Measurements from ENCODE around the gene SPAG4.

The SPAG4 gene

DNA sequence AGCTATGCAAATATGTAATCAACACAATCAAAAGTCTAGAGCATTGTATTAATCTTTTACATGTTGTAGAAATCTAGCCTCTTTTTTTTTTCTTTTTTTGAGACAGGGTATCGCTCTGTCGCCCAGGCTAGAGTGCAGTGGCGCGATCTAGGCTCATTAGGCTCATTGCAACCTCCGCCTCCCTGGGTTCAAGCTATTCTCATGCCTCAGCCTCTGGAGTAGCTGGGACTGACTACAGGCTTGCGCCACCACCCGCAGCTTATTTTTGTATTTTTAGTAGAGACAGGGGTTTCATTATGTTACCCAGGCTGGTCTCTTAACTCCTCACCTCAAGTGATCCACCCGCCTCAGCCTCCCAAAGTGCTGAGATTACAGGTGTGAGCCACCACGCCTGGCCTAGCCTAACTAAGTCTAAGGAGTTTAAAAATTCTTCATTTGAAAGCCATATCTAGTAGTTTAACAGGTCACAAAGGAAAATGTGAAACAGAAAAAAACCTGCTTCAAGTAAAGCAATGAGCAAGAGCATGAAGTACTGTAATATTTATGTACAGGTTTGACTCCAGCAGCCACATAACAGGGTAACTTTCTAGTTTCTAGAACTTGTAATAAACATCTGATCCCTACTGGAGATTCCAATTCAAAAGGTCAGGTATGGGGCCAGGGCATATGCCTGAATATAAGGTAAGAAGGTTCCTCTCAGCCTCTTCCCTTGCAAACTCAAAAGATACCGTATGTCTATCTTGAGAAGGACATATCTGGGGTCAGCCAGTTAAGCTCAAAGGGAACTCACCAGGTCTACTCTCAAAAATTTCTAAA is 44.7 kb downstream of the SPAG4 start:
- DNase-seq: peak; percentile 16 to 22

DNA sequence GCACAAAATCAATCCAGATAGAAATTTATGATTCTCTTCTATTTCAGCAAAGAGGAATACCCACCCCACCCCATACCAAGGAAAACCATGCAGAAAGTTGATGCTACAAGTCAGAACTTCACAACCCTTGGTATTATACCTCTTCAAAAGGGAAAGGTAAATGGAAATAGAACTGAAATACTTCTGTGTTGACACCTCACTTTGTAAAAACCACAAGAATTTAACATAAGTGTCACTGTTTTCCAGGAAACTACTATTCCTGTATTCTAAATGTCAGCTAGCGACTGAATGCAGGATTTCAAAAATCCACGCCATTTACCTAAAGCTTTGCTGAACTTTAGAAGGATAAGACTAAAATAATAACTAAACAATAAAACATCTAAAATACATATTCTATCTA is 45.4 kb downstream of the SPAG4 start:
- no peak for DNase-seq

DNA sequence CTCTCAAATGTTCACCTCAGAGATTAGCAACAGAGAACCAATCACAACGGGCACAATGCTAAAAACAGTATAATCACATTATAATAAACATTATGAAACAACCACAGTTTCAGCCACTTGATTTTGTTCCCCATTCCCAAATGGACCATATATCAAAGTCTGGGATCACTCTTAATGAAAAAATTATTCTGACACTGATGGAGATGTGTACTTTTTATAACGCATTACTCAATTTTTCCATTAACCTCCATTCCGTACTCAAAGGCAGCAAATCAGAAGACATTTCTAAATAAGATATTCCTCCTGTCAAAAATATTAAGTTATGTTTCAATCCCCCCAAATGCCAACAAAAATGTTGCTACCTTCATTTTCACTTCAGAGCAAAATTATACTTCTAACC is 46.3 kb downstream of the SPAG4 start:
- no peak for DNase-seq

DNA sequence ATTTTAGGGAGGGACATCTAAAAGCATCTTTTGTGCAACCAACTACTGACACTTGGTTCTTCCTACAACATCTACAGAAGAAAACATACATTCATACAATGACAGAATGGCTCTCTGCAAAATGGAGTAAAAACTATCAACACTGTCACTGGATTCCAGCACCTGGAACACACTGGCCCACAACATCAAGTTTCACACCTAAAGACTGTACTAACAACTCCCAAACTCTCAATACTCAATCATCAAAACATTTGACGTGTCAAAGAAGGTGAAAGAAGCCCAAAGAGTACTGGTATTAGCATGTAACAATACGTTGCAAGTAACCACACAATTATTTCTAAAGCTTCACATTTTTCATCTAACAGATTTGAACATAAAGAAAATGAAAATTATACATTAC is 46.9 kb downstream of the SPAG4 start:
- DNase-seq: no peak

DNA sequence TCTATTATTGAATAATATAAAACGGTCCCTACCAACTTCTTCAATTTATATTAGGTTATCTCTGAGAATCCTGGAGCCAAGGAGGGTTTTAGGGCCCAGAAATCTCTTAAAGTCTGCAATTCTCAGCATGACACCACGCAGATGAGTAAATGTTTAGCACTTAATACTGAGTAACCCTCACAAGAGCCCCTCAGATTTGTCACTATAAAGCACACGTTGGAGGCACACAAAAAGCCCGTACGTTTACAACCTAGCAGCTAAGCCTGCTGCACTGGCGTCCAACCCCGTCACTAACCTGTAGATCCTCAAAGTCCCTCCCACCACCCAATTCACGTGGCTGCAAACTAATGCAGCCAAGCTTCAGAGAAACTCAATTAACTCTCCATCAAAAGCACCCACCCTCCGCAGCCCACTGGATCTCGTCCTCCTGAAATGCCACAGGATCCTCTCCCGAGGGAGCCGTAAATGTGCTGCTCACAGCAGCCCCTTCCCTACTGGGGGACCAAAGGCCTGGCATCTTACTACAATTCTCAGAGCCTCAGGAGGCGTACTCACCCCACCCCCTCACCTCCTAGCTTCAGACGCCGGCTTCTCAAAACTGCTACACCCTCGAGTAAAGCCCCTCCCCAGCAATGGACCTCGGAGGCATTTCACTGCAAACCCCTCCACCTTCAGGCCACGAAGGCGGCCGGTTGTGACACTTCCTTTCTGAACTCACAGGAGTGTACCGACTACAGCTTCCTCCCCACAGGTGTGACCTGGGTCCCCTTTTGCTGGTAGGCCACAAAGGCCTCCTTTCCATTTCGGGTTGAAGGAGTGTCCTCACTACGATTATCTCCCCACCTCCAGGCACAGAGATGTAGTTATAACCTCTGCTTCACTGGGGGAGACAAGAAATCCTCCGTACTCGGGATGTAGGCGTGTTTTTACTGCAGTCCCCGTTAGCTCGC is 48.2 kb downstream of the SPAG4 start:
- peak; percentile 45 for DNase-seq

DNA sequence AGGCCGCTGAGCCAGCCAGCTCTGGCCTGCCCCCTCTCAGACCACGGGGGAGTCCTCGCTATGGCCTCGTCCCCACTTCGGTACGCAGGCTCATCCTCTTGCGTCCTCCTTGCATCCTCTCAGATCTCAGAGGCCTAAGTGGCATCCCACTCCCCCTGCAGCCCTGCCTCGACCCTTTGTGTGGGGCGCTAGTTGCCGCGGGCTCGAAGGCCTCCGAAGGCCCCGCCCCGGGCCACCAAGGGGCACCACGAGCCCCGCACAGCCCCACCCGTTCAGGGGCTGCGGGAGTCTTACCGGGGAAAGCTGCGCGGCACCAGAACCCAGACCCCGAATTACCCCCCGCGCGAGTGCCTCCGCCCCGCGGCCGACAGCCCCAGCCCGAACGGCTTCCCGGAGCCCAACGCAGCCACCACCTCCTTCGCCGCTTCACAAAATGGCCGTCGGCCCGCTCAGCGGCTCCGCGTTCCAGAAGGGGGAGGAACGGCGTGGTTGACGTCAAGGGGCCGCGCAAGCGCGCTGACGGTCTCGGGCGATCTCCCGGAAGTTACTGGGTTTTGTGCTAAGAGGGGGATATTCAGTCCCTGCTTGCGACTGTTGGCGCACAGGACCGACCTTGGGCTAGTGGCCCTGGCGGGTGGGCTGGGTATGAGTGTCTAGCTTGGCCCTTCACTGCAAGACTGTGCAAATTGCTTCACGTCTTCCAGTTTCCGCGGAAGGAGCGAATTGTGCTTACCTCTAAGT is 49.0 kb downstream of the SPAG4 start, which contains the start of the genes CPNE1 and RBM12:
Gene CPNE1 (minus strand): TSS at position 435 of the 741 bp plus-strand sequence. CDS start 31,977 bp downstream, outside the sequence.
Gene RBM12 (minus strand): TSS at position 435 of the 741 bp plus-strand sequence. CDS start 9,578 bp downstream, outside the sequence.
- peak; percentile 88 for DNase-seq

DNA sequence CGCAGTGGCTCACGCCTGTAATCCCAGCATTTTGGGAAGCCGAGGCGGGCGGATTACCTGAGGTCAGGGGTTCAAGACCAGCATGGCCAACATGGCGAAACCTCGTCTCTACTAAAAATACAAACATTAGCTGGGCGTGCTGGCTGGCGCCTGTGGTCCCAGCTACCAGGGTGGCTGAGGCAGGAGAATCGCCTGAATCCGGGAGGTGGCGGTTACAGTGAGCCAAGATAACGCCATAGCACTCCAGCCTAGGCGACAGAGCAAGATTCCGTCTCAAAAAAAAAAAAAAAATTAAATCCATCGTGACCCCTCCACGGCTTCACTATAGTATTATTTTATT is 50.3 kb downstream of the SPAG4 start:
- no peak for DNase-seq

DNA sequence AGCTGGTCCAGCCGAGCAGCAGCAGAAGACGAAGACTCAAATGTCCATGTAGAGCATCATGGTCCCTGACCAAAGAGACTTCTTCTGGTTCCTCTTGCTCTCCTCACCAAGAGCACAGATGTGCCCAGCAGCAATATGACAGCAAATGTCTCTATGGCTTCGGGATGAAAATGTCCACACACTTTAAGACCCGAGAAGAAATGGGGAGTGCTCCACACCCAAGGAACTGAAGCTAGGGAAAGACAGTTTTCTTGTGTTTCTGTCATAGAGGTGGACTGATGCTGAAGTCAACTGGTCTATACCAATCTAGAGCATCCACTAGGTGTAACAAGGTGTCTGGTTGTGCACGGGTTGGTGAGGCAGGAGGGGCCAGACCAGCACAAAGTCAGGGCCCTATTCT is 53.6 kb downstream of the SPAG4 start:
- DNase-seq: no peak

DNA sequence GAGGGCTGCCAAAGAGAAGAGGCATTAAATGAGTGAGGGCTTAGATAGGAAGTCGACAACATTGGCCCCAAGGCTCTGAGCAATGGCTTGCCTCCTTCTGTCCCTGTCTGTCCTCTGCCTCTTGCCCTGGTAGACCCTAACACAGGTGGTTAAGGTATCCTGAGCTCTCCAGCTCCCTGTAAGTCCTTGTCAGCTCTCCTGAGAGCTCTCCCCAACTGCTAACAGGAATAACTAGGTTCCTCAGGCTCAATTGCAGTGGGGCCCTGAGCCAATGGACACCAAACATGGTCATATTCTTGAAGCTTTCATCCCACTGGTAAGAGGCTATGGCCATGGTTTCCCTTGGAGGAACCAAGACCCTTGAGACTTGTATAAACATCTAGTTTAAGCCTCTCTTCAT is 54.1 kb downstream of the SPAG4 start:
- DNase-seq: no peak

All from stimulated activated CD4-positive, alpha-beta T cell treated with anti-CD3 and anti-CD28 coated beads, Interleukin-2, amount 100 ng/mL, for 48 hours (primary cell).